ENCODE data around the gene TOX2. TPM values are rescaled to one million over a fixed set of nuclear protein-coding genes. Genes with fewer than 3 reads are reported as not detected.

TOX2 gene
- polyA plus RNA-seq, 3 donors, result 0.39 to 0.56 (median 0.47) TPM

DNA sequence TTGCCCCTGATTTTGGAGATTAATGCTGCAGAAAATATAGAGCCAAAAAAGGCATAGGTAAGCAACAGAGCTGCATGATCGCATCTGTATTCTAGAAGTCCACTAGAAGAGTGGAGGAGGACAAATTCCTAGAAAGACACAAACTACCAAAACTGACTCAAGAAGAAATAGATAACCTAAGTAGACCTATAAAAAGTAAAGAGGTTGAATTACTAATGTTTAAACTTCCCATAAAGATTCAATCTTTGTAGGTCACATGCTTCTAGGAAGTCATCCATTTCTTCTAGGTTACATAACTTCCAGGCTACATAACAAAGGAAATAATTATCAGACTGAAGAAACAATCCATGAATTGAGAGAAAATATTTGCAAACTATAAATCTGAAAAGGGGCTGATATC is 187.9 kb downstream of the TOX2 start:
- H4K20me1 ChIP-seq (ENCODE audit: insufficient read depth, low read length), result no peaks in the 10 kb centered on the region
- no peaks in the 10 kb centered on the region for H3K36me3 ChIP-seq (replicated peaks in 1 of 2; ENCODE audit: control insufficient read depth in 1 of 2, insufficient read depth in 2 of 2, low read length in 2 of 2)
- H3K9ac ChIP-seq (ENCODE audit: insufficient read depth, low read length, poor library complexity, severe bottlenecking), result no peak overlapping the region
- Mint-ChIP-seq H3K27ac (no peak overlapping the region), H3K4me3 (no peak overlapping the region), H3K9me3 (peaks cover 0 to 12% (median 4%) of the 10 kb centered on the region in 7 donors), H3K4me1 (no peaks in the 10 kb centered on the region), H3K36me3 (no peaks in the 10 kb centered on the region), H3K27me3 (ENCODE audit: low read depth in 3 of 3) (peaks cover 2 to 18% (median 14%) of the 10 kb centered on the region in 3 donors)
- no peak overlapping the region for H2AFZ ChIP-seq (ENCODE audit: insufficient read depth, low read depth, low read length, poor library complexity, severe bottlenecking)
- intact Hi-C loops (cut with micrococcal nuclease), result no loop called here
- no peak overlapping the region for H3K4me2 ChIP-seq (replicated peaks; ENCODE audit: extremely low read depth, low read length, poor library complexity, severe bottlenecking)
- H3K9me3 ChIP-seq (replicated peaks in 1 of 2; ENCODE audit: control insufficient read depth in 1 of 2, insufficient read depth in 1 of 2, low read length in 2 of 2), result no peaks in the 10 kb centered on the region
- no peak for DNase-seq
- H3K4me1 ChIP-seq (ENCODE audit: control insufficient read depth in 1 of 2, insufficient read depth in 2 of 2, low read length in 2 of 2), result no peaks in the 10 kb centered on the region
- TF ChIP-seq, protein P1, sequence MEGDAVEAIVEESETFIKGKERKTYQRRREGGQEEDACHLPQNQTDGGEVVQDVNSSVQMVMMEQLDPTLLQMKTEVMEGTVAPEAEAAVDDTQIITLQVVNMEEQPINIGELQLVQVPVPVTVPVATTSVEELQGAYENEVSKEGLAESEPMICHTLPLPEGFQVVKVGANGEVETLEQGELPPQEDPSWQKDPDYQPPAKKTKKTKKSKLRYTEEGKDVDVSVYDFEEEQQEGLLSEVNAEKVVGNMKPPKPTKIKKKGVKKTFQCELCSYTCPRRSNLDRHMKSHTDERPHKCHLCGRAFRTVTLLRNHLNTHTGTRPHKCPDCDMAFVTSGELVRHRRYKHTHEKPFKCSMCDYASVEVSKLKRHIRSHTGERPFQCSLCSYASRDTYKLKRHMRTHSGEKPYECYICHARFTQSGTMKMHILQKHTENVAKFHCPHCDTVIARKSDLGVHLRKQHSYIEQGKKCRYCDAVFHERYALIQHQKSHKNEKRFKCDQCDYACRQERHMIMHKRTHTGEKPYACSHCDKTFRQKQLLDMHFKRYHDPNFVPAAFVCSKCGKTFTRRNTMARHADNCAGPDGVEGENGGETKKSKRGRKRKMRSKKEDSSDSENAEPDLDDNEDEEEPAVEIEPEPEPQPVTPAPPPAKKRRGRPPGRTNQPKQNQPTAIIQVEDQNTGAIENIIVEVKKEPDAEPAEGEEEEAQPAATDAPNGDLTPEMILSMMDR (IDR thresholded peaks at IDR 0.05), result no peak
- H3K27me3 ChIP-seq (ENCODE audit: control insufficient read depth in 2 of 2, insufficient read depth in 2 of 2, low read length in 2 of 2), result peaks cover 3 to 4% of the 10 kb centered on the region in 2 donors
- no peaks in the 10 kb centered on the region for H3K79me2 ChIP-seq (ENCODE audit: insufficient read depth, low read length)
- H3K4me3 ChIP-seq (replicated peaks in 1 of 3; ENCODE audit: low read depth in 2 of 3, low read length in 3 of 3), result no peak overlapping the region
- no peak overlapping the region for H3K27ac ChIP-seq (ENCODE audit: low read depth in 1 of 2, low read length in 2 of 2)
- WGBS (ENCODE audit: insufficient coverage), result no CpG with 5 or more reads among the region's 1 CpG

DNA sequence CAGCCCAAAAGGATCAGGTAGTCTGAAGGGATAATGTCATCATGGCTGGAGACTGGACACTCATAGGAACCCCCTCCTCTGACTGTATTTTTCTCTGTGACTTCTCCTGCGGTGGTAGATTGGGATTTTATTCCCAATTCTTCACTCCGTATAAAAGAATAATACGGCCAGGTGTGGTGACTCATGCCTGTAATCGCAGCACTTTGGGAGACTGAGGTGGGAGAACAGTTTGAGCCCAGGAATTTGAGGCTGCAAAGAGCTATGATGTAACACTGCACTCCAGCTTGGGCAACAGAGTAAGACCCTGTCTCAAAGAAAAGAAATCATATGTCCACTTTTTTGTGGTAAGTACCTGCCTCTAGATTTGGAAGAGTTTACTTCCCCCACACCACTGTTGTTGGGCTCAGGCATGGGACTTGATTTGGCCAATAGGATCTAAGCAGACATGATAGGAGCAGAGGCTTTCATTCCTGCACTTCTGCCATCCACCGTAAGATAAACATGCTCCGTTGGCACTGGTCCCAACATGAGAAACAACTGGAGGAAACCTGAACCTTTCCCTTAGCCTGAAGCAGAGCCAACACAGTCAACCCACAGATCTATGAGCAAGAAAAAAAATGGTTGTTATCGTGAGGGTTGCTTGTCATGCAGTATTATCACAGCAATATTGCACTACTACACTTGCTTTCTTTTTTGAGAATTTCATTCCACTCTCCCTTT is 190.3 kb downstream of the TOX2 start:
- Mint-ChIP-seq H3K9me3 (peaks cover 10 to 29% (median 14%) of the 10 kb centered on the region in 7 donors), H3K27me3 (ENCODE audit: low read depth in 3 of 3) (peaks cover 4 to 21% (median 16%) of the 10 kb centered on the region in 3 donors)

More for the DNA sequence above, 190.3 kb downstream of the TOX2 start:
- no peak overlapping the region for H3K9ac ChIP-seq (ENCODE audit: insufficient read depth, low read length, poor library complexity, severe bottlenecking)
- intact Hi-C loops (cut with micrococcal nuclease), result no loop called here
- H3K4me2 ChIP-seq (replicated peaks; ENCODE audit: extremely low read depth, low read length, poor library complexity, severe bottlenecking), result no peak overlapping the region
- no peaks in the 10 kb centered on the region for H3K4me1 Mint-ChIP-seq
- H3K27ac ChIP-seq (ENCODE audit: low read depth in 1 of 2, low read length in 2 of 2), result no peak overlapping the region
- H3K4me3 ChIP-seq (replicated peaks in 1 of 3; ENCODE audit: low read depth in 2 of 3, low read length in 3 of 3), result no peak overlapping the region
- peaks cover 6 to 11% of the 10 kb centered on the region in 2 donors for H3K9me3 ChIP-seq (replicated peaks in 1 of 2; ENCODE audit: control insufficient read depth in 1 of 2, insufficient read depth in 1 of 2, low read length in 2 of 2)
- TF ChIP-seq, protein P1 (IDR thresholded peaks at IDR 0.05), result no peak
- no peak overlapping the region for H3K27ac Mint-ChIP-seq
- no peaks in the 10 kb centered on the region for H4K20me1 ChIP-seq (ENCODE audit: insufficient read depth, low read length)
- H3K36me3 ChIP-seq (replicated peaks in 1 of 2; ENCODE audit: control insufficient read depth in 1 of 2, insufficient read depth in 2 of 2, low read length in 2 of 2), result no peaks in the 10 kb centered on the region
- no peaks in the 10 kb centered on the region for H3K79me2 ChIP-seq (ENCODE audit: insufficient read depth, low read length)
- 86% methylated on average over 1 of the region's 7 CpGs for WGBS (ENCODE audit: insufficient coverage)
- no peak overlapping the region for H3K4me3 Mint-ChIP-seq
- no peaks in the 10 kb centered on the region for H3K4me1 ChIP-seq (ENCODE audit: control insufficient read depth in 1 of 2, insufficient read depth in 2 of 2, low read length in 2 of 2)
- DNase-seq, result no peak
- peaks cover 3 to 7% of the 10 kb centered on the region in 2 donors for H3K27me3 ChIP-seq (ENCODE audit: control insufficient read depth in 2 of 2, insufficient read depth in 2 of 2, low read length in 2 of 2)
- no peak overlapping the region for H2AFZ ChIP-seq (ENCODE audit: insufficient read depth, low read depth, low read length, poor library complexity, severe bottlenecking)
- no peaks in the 10 kb centered on the region for H3K36me3 Mint-ChIP-seq
